NCI-H2171 treated with DMSO at 0.1 percent for 48 hours (cell line): ENCODE measurements around the gene IL17B.
A peak's percentile ranks its signal among the peaks of the same experiment; 100 is the strongest.

Experiments used
- DNase-seq: peaks from one replicate; lab custom pipeline; 2025; lab: John Stamatoyannopoulos, UW

Gene IL17B

DNA sequence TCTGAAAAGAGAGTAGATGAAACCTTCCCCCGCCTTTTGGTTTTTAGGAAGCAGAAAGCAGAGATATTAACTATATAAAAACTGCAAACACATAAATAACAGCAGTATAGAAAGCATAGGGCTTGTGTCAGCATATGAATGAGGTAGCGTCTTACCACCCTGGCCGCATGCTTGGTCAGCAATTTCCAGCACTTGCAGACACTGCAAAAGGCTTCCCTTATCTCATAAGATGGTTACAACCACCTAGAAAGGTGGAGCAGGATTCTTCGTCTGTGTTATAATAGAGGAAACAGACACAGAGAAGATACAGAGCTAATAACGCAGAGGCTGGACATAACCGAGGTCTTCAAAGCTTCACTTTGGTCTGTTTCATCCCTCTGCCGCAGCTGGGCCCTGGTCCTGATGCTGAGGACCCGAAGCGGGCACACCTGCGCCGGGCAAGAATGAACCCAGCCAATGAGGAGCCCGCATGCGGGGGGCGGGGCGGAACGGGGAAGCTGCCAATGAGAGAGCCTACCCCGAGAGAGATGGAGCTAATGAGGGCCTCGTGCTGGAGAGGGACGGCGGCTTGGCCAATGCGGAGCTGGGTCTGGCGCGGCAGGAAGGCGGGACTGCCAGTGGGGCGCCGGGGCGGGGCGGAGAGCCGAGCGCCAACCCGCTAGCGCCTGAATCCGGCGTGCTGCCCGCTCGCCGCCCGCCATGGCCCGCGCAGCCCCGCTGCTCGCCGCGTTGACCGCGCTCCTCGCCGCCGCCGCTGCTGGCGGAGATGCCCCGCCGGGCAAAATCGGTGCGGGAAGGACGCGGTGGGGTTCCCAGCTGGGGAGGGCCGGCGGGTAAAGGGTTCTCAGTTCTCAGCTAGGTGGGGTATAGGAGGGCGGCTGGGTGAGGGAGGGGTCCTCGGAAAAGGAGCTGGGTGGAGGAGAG lies 21.5 kb downstream of the IL17B start, which contains the start of gene PCYOX1L:
Gene PCYOX1L, plus strand, starts transcription at position 677 of the 924 bp plus-strand sequence. Its CDS starts 23 bp downstream, at position 700.
- DNase-seq: peak; percentile 92

DNA sequence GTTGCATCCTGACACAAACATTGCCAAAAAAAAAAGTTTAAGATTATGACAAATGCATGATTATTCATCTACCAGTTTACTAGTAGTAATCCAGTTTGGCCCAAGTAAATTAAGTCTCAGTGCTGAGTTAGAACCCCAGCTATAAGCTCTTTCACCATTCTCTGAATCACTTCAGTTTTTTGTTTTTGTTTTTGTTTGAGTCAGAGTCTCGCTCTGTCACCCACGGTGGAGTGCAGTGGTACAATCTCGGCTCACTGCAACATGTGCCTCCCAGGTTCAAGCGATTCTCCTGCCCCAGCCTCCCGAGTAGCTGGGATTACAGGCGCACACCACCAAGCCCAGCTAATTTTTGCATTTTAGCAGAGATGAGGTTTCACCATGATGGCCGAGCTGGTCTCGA lies 22.7 kb downstream of the IL17B start:
- DNase-seq: no peak

DNA sequence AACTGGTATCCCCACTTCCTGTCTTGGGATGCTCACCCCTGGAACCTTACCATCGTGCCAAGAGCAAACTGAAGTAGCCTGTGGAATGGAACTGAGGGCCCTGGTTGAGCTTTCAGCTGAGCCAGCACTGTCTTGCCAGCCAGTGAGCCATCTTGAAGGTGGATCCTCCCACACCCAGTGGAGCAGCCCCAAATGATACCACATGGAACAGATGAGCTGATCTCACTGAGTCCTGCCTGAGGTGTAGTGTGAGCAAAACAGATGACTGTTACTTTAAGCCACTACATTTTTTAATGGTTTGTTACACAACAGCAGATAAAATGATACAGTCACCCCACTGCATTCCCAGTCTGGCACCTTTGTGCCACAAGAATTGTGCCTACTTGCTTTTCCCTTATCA lies 23.4 kb downstream of the IL17B start:
- no peak for DNase-seq

DNA sequence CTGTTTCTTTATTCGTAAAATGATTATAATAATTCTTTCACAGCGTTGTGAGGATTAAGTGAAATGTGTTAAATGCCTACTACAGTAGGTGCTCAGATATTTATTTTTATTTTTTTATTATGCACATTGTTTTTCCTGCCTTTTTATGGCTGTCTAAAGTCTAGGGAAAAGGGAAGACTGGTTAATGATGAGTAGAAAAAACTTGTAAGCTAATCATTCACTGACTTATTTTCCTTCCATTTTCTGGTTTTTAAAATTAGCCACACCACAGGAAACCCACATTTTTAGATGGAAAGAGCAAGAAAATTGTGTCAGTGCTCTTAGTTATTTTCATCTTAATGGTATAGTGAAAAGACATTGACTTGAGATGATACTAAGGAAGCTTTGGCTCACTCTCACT lies 25.2 kb downstream of the IL17B start:
- no peak for DNase-seq

DNA sequence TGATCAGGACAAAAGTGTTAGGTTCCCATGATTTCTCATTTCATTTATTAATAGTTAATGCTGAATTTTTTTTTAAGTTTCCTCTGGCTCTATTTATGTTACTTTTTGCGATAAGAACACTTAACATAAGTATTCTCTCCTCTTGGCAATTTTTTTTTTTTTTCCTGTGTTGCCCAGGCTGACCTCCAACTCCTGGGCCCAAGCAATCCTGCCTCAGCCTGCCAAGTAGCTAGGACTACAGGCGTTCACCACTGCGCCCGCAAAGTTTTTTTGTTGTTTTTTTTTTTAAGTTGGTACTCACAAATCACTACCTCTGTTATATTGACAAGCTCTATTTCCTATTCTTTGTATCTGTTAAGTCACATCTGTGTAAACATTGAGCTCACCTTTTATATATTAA lies 26.9 kb downstream of the IL17B start:
- DNase-seq: no peak

DNA sequence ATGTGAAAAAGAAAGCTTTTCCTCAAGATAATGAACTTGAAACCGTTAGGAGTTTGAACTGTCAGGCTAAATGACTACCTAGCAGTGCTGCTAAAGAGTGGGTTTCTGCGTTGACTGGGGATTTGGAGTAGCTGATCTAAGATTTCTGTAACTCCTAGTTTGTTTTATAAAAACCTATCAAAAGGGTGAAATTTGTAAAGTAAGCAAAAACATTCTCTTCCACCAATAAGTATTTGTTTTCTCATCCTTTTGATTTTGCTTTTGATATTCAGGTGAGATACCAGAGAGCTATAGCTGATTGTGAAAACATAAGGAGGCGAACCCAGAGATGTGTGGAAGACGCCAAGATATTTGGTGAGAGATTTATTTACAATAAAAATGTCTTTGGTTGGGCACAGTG lies 29.7 kb downstream of the IL17B start:
- DNase-seq: no peak

DNA sequence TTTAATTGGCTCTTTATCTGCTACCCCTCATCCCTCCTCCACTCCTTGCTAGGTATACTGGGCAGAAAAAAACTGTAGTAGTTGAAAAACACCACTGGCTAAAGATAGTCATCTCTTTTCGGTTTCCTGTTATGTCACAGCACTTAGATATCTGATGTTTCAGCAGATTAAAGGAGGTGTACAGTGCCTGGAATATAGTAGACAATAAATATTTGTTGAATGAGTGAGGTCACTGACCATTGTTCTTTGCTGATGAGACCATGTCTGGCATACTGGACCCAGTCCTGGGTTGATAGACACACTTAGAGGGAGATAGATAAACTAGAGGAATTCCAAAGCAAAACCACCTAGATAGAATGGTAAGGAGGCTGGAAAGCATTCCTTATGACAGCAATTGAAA lies 30.6 kb downstream of the IL17B start:
- no peak for DNase-seq

DNA sequence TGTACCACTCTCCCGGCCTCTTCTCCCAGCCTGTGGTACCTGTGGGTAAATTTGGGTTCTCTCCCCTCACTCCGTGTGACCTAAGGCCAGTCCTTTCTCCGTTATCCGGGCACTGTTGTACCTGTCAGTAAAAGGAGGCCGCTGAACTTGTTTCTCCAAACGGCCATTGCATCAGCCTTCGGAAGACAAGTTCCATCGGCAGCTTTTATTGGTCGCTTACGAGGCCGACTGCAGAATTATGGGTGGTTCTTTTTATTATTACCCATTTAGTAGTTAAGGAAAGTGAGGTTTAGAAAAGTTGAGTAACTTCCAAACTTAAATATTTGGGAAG lies 33.2 kb downstream of the IL17B start:
- no peak for DNase-seq

DNA sequence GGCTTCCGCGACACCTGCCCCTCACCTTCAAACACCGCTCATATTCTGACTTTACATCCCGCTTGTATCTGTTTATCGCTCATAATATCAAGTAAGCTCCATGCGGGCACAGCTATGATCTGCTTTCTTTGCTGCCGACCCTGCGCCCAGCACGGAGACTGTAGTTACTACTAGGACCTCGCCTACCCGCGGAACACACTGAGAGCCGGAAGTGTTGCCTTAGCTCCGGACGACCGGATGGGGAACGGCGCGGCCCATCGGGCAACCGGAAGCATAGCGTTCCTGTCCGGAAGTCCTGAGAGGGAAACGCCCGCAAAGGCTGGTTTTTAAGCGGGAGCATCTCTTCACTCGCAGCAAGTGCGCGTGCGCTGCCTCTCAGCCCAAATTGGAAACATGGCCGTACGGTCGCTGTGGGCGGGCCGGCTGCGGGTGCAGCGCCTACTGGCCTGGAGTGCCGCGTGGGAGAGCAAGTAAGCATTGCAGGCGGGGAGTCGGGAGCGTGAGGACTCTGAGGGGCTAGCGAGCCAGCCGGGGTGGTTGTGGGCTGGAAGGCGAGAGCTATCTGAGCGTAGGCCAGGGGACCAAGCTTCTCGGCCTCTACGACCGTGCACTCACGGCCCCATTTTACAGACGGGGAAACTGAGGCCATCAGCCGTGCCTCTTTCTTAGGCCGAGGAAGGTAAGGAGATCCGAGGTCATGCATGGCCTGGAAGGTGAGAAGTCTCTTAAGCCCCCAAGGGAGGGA lies 33.8 kb downstream of the IL17B start, which contains the start of gene GRPEL2:
Gene GRPEL2, plus strand, starts transcription at position 353 of the 745 bp plus-strand sequence. Its CDS starts 41 bp downstream, at position 394.
- peak; percentile 90 for DNase-seq

DNA sequence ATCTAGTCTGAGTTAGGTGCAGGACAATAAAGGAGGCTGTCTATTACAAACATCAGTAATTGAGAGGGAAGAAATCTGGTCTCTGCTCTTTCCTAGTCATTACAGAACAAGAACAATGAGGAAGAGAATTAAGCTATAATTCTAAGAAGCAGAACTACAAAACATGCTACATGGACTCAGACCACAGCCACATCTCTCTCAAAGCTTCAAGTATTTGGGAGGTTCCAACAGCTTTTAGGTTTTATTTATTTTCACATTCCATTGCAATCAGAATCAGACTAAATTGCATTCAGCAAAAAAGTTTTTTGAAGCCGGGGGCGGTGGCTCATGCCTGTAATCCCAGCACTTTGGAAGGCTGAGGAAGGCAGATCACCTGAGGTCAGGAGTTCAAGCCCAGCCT lies 34.9 kb downstream of the IL17B start:
- no peak for DNase-seq

DNA sequence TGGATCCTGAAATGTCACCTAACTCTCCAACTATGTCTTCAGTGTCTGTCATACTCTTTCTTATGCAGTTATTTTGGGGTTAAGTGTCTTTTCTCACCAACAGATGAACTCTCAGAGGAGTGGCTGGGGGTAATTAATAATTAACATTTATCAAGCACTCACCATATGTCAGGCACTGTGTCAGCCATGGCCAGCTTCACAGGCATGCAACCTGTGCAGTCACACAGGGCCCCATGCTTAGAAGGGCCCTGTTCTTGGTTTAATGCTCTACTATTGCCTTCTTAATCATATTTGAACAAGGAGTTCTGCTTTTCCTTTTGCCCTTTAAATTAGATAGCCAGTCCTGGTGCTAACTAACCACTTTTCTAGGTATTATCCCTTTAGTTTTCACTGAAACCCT lies 37.2 kb downstream of the IL17B start:
- peak; percentile 16 for DNase-seq

DNA sequence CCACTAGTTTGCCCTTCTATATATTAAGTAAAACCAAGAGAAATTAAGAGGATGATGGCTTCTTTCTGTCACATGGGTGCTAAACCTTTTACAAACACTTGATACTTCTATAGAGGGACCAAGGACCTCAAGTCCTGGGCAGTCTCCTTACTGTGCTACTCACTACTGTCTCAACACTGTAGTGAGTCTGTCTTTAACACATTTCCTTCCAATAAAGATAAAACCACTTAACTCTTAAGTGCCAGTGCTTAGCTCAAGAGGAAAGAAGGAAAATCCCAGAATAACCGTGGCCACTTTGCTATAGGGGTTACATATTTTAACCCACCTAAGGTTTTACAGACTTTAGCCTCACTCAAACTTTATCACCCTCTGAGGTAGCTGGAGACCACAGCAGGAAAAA lies 38.2 kb downstream of the IL17B start:
- DNase-seq: no peak

DNA sequence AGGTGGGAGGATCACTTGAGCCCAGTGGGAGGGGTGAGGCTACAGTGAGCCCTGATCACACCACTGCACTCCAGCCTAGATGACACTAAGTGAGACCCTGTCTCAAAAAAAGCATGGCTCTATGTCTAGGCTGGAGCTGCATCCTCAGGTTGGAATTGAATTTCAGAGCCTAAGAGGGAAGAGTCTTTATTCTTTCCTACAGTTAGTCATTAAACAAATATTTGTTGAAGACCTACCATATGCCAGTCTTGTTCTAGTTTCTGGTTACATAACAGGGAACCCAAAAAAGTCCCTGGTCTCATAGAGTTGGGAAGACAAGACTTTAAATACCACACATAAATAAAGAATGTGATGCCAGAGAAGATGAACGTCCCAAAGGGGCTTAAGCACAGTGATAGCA lies 40.7 kb downstream of the IL17B start:
- DNase-seq: peak; percentile 37

DNA sequence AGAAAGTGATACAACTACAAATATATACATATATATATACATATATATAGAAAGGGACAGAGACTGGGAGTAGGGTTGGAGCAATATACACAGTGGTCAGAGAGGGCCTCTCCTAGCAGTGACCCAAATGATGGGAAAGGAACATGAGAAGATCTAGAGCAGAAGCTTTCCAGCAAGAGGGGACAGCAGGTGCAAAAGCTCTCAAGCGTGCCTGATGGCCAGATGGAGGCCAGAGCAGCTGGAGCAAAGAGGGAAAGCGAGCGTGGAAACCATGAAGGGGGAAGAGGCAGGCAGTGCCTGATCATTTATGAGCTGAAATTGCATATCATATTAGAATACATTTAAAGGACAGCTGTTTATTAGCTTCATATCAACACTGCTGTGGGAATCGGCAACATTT lies 41.4 kb downstream of the IL17B start:
- peak; percentile 75 for DNase-seq

DNA sequence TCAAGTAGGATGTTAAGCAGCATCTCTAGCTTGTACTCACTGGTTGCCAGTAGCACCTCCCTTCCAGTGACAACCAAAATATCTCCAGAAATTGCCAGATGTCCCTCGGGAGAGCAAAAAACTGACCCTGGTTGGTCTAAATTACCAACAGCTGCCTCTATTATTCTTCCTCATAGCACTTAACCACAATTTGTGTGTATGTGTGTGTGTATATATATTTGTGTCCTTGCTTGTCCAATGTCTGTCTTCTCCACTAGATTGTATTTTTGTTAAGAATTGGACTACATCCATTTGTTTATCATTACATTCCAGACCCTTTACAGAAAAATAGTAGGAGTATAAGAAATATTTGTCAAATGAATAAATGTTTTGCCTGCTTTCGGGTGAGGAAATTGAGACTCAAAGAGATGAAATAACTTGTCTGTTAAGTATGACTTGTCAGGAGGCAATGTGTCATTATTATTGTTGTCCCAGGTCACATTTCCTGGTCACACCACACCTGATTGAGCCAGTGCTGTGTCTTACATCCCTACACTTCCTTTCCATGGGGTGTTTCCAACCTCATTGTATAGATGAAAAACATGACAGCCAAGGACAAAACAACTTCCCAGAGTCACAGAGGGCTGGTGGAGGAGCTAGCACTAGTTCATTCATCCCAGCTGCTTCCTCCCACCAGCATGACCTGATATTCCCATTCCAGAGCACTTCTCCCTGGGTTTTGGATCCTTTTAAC lies 45.2 kb downstream of the IL17B start:
- DNase-seq: no peak

DNA sequence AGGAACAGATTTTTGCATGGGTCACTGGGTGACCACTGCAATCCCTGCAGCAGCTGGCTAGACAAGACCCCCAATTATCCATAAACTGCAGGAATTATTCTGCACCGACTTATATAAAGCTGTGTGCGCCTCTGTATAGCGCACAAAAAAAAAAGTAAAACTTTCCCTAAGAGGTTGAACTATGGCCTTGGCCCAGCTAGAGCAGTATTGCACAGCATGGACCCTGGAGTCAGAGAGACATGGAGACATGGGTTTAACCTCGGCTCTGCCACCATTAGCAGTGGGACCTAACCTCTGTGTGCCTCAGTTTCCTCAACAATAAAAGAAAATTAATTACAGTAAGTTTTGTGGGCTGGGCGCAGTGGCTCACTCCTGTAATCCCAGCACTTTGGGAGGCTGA lies 50.9 kb downstream of the IL17B start:
- DNase-seq: no peak

DNA sequence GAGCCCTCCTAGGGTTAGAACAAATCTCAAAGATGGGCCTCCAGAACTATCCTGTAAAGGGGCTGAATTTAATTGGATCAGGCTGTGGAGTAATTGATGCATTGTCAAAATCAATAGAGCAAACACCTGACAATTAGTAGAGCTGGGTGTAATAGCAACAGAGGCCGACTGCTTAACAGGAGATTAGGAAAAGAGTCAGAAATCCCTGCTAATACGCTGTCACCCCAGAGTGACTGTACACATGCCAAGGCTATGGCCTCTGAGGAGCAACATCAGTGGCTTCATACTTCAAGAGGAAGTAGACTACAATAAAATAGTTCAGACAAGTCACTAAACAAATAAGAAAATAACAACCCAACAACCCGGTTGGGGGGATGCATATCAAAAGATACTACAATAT lies 52.5 kb downstream of the IL17B start:
- no peak for DNase-seq

DNA sequence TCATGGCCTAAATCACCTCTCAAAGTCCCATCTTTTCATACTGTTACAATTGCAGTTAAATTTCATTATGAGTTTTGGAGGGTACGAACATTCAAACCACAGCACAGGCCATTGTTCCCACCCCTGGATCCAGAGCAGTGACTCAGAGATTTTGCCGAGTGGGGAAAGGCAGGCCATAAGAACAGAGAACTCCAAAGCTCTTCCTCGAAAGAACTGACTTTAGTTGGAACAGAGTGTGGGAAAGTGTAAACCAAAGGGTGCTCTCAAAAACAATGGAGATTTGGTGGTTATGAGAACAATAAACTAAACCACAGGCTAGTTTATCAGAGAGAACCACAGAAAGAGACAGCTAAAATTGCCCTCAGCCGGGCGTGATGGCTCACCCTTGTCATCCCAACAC lies 53.2 kb downstream of the IL17B start:
- DNase-seq: no peak

DNA sequence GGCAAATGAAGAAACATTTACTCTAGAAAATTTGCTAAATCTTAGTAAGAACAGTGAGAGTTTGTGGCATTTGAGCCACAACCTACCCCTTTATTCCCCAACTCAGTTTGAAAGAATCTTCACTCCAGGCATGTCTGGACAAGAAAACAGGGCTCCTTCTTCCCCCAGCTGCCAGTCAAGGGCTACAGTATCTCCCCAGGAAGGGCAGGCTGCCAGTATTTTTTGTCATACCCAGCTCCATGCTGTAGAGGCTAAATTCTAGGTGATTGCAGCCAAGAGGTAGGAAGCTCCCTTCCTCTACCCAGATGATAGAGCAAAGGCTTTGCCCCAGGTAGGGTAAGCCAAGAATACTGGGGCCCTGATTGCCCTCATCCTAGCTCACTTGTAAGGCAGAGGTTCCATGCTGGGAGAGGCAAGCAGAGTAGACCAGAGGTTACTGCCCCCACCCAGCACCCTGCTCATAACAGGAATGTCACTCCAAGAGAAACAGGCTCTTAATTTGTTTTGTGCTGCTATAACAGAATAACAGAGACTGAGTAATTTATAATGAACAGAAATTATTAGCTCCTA lies 53.8 kb downstream of the IL17B start:
- peak; percentile 73 for DNase-seq

DNA sequence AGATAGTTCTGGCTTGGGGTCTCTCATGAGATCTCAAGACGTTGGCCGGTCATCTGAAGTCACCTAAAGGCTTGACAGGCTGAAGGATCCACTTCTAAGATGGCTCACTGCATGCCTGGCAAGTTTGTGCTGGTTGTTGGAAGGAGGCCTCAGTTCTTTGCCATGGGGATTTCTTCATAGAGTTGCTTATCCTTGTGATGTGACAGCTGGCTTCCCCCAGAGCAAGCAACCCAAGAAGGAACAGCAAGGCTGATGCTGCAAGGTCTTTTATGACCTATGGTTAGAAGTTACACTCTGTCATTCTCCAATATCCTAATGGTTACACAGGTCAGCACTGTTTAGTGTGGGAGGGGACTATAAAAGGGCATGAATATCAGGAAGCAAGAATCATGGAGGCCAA lies 54.5 kb downstream of the IL17B start:
- DNase-seq: no peak
